KMS-11 (cell line): ENCODE measurements around the gene ACACA.

ENCODE experiments used
- H2AFZ ChIP-seq: fragments of 200-600 bp; sonication (generic); 2 replicates; pipeline ENCODE4 v1.6.1; 2016; ENCODE audit warnings: antibody characterized with exemption, mixed run types, low read depth
- H3K27ac ChIP-seq: fragments of 200-600 bp; sonication (generic); 2 replicates; pipeline ENCODE4 v1.6.1; 2016; ENCODE audit warnings: mild to moderate bottlenecking, mixed run types
- H3K27me3 ChIP-seq: fragments of 200-600 bp; sonication (generic); 2 replicates; pipeline ENCODE4 v1.6.1; 2017; ENCODE audit warnings: mild to moderate bottlenecking, low read depth, mixed run types, moderate library complexity; ENCODE audit not compliant: insufficient read depth
- H3K36me3 ChIP-seq: fragments of 200-600 bp; sonication (generic); 2 replicates; pipeline ENCODE4 v1.6.1; 2017; ENCODE audit warnings: mild to moderate bottlenecking, mixed run types; ENCODE audit not compliant: insufficient read depth
- H3K4me1 ChIP-seq: fragments of 200-600 bp; sonication (generic); 2 replicates; pipeline ENCODE4 v1.6.1; 2016; ENCODE audit warnings: mild to moderate bottlenecking, low read depth, mixed run types; ENCODE audit not compliant: poor library complexity, severe bottlenecking
- H3K4me2 ChIP-seq: fragments of 200-600 bp; sonication (generic); 2 replicates; pipeline ENCODE4 v1.7.0; 2016; ENCODE audit warnings: mild to moderate bottlenecking, mixed run types
- H3K4me3 ChIP-seq: fragments of 200-600 bp; sonication (generic); IDR thresholded peaks from 2 replicates; pipeline ENCODE4 v1.6.1; 2017; ENCODE audit warnings: low read depth, low read length, mixed read lengths; ENCODE audit not compliant: insufficient read depth
- H3K79me2 ChIP-seq: fragments of 200-600 bp; sonication (generic); 2 replicates; pipeline ENCODE4 v1.6.1; 2016; ENCODE audit warnings: low read depth, mixed run types; ENCODE audit not compliant: insufficient read depth
- H3K9ac ChIP-seq: fragments of 200-600 bp; sonication (generic); 2 replicates; pipeline ENCODE4 v1.6.1; 2016; ENCODE audit warnings: mild to moderate bottlenecking, mixed run types
- H4K20me1 ChIP-seq: fragments of 200-600 bp; sonication (generic); 2 replicates; pipeline ENCODE4 v1.6.1; 2016; ENCODE audit warnings: mild to moderate bottlenecking, mixed run types; ENCODE audit not compliant: insufficient read depth
- TF ChIP-seq, protein P1 (sequence below): fragments of 200-600 bp; sonication (generic); conservative IDR thresholded peaks from 2 replicates; pipeline ENCODE4 v1.6.1; 2017; ENCODE audit warnings: low read depth, mild to moderate bottlenecking, antibody characterized with exemption, low read length, moderate library complexity, mixed read lengths

The ACACA gene

DNA sequence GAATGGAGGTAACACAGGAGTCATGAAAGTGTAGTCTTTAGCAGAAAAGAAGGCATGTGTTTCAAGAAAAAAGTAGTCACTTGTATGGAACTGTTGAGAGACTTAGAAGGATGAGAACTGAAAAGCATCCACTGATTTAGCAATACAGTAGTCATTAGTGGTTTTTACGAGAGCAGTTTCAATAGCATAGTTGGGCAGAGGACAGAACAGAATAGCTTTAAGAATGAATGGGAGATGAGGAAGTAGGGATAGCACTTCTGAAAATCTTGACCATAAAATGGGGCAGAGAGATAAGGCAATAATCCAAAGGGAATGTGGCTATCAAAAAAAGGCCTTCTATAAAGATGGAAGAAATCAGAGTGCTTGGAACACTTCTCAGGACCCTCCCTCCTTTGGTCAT is 95.7 kb downstream of the ACACA start:
- no peak overlapping the region for H3K4me2 ChIP-seq
- H2AFZ ChIP-seq, result no peak overlapping the region
- peaks cover 6% of the 10 kb centered on the region; the same call in 1 of the 2 replicates for H3K79me2 ChIP-seq
- no peaks in the 10 kb centered on the region for H3K27me3 ChIP-seq
- peaks cover 9% of the 10 kb centered on the region for H3K4me1 ChIP-seq
- no peaks in the 10 kb centered on the region for H3K36me3 ChIP-seq
- H4K20me1 ChIP-seq, result no peaks in the 10 kb centered on the region
- no peak overlapping the region for H3K9ac ChIP-seq
- TF ChIP-seq, protein P1, sequence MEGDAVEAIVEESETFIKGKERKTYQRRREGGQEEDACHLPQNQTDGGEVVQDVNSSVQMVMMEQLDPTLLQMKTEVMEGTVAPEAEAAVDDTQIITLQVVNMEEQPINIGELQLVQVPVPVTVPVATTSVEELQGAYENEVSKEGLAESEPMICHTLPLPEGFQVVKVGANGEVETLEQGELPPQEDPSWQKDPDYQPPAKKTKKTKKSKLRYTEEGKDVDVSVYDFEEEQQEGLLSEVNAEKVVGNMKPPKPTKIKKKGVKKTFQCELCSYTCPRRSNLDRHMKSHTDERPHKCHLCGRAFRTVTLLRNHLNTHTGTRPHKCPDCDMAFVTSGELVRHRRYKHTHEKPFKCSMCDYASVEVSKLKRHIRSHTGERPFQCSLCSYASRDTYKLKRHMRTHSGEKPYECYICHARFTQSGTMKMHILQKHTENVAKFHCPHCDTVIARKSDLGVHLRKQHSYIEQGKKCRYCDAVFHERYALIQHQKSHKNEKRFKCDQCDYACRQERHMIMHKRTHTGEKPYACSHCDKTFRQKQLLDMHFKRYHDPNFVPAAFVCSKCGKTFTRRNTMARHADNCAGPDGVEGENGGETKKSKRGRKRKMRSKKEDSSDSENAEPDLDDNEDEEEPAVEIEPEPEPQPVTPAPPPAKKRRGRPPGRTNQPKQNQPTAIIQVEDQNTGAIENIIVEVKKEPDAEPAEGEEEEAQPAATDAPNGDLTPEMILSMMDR, result no peak
- no peak overlapping the region for H3K4me3 ChIP-seq
- no peak overlapping the region for H3K27ac ChIP-seq

DNA sequence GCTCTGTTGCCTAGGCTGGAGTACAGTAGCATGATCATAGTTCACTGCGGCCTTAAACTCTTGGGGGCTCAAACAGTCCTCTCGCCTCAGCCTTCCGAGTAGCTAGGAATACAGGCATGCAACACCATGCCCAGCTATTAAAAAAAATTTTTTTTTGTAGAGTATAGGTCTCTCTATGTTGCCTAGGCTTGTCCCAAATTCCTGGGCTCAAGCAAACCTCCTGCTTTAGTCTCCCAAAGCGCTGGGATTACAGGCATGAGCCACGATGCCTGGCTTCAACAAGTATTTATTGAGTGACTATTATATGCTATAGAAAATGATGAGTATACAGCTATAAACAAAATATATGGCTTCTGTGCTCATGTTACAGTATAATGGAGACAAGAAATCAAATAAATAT is 97.6 kb downstream of the ACACA start:
- H3K36me3 ChIP-seq, result no peaks in the 10 kb centered on the region
- H3K27me3 ChIP-seq, result no peaks in the 10 kb centered on the region
- H3K79me2 ChIP-seq, result peaks cover 6% of the 10 kb centered on the region; the same call in 1 of the 2 replicates
- TF ChIP-seq, protein P1, result no peak
- no peak overlapping the region for H3K4me3 ChIP-seq
- no peak overlapping the region for H3K9ac ChIP-seq
- H3K4me2 ChIP-seq, result no peak overlapping the region
- H3K4me1 ChIP-seq, result peaks cover 9% of the 10 kb centered on the region
- no peaks in the 10 kb centered on the region for H4K20me1 ChIP-seq
- H3K27ac ChIP-seq, result no peak overlapping the region
- H2AFZ ChIP-seq, result no peak overlapping the region

DNA sequence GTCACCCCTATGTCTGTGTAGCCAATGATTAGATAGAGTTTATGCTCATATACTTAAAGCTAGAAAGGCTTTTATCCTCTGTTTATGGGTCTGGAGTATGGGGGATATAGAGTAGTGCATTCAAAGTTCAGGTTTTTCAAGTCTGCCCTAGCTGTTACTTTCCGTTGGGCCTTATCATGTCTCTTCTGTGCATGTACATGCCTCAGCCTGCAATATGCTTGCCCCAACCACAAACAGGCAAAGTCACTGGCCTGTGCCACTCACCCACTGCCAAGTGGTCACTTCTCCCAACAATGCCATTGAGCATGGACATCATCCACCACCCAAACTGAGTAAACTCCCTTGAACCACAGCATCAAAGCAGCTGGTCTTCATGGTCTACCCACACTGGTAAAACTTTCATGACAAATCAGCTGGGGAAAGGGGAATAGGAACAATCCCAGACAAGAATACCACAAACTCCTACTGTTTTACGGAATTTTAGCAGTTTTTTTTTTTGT is 101.2 kb downstream of the ACACA start:
- H3K9ac ChIP-seq, result no peak overlapping the region
- no peaks in the 10 kb centered on the region for H3K27me3 ChIP-seq
- no peaks in the 10 kb centered on the region for H4K20me1 ChIP-seq
- TF ChIP-seq, protein P1, result no peak
- no peak overlapping the region for H3K4me2 ChIP-seq
- H3K4me3 ChIP-seq, result no peak overlapping the region
- no peak overlapping the region for H3K27ac ChIP-seq
- no peaks in the 10 kb centered on the region for H3K4me1 ChIP-seq
- H2AFZ ChIP-seq, result no peak overlapping the region
- peaks cover 6% of the 10 kb centered on the region; the same call in 1 of the 2 replicates for H3K79me2 ChIP-seq
- H3K36me3 ChIP-seq, result no peaks in the 10 kb centered on the region

DNA sequence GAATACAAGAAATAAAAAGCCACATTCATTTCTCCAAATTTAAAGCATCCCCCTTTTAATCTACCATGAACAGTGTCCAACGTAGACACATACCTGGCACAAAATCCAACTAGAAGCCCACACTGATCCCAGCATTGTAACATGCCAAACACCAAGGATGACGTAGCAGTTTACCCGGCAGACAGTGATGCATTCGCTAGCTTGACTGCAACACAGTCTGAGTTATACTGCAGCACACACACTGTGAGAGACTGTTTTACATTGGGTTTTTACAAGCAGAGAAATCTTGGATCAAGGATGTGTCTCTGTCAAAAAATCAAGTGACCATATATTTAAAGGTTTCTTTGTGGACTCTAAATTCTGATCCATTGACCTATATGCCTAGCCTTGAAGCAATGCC is 105.3 kb downstream of the ACACA start:
- no peaks in the 10 kb centered on the region for H3K36me3 ChIP-seq
- H3K27ac ChIP-seq, result no peak overlapping the region
- TF ChIP-seq, protein P1, result no peak
- H3K4me1 ChIP-seq, result no peaks in the 10 kb centered on the region
- H3K79me2 ChIP-seq, result no peaks in the 10 kb centered on the region
- H3K4me3 ChIP-seq, result no peak overlapping the region
- H2AFZ ChIP-seq, result no peak overlapping the region
- H3K4me2 ChIP-seq, result no peak overlapping the region
- H4K20me1 ChIP-seq, result no peaks in the 10 kb centered on the region
- H3K9ac ChIP-seq, result no peak overlapping the region
- no peaks in the 10 kb centered on the region for H3K27me3 ChIP-seq
